ENCODE results near the gene GBP4. TPM values are rescaled to one million over a fixed set of nuclear protein-coding genes. Genes with fewer than 3 reads are reported as not detected.

GBP4 gene
- total RNA-seq, 1 experiment from 2014 or later, result 0.09 TPM

GRCh38 chr1:89195476-89195875, 3.3 kb downstream of the GBP4 start:
- POLR2A ChIA-PET, result no interaction called here

GRCh38 chr1:89191314-89191713, 7.4 kb downstream of the GBP4 start:
- no peak overlapping the region for H3K4me3 Mint-ChIP-seq
- H3K36me3 Mint-ChIP-seq, result no peaks in the 10 kb centered on the region
- H3K27ac Mint-ChIP-seq, result no peak overlapping the region
- no peak for TF ChIP-seq ZNF138 (CRISPR knock-in tag; conservative IDR thresholded peaks at IDR 0.05)
- no peak for TF ChIP-seq ETV6 (CRISPR knock-in tag; IDR thresholded peaks at IDR 0.05)
- TF ChIP-seq, protein P1, sequence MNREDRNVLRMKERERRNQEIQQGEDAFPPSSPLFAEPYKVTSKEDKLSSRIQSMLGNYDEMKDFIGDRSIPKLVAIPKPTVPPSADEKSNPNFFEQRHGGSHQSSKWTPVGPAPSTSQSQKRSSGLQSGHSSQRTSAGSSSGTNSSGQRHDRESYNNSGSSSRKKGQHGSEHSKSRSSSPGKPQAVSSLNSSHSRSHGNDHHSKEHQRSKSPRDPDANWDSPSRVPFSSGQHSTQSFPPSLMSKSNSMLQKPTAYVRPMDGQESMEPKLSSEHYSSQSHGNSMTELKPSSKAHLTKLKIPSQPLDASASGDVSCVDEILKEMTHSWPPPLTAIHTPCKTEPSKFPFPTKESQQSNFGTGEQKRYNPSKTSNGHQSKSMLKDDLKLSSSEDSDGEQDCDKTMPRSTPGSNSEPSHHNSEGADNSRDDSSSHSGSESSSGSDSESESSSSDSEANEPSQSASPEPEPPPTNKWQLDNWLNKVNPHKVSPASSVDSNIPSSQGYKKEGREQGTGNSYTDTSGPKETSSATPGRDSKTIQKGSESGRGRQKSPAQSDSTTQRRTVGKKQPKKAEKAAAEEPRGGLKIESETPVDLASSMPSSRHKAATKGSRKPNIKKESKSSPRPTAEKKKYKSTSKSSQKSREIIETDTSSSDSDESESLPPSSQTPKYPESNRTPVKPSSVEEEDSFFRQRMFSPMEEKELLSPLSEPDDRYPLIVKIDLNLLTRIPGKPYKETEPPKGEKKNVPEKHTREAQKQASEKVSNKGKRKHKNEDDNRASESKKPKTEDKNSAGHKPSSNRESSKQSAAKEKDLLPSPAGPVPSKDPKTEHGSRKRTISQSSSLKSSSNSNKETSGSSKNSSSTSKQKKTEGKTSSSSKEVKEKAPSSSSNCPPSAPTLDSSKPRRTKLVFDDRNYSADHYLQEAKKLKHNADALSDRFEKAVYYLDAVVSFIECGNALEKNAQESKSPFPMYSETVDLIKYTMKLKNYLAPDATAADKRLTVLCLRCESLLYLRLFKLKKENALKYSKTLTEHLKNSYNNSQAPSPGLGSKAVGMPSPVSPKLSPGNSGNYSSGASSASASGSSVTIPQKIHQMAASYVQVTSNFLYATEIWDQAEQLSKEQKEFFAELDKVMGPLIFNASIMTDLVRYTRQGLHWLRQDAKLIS (CRISPR knock-in tag; IDR thresholded peaks at IDR 0.05; ENCODE audit: borderline replicate concordance), result no peak
- no peak for TF ChIP-seq TCF7 (CRISPR knock-in tag; IDR thresholded peaks at IDR 0.05; ENCODE audit: low read depth)
- no peak for TF ChIP-seq RORB (CRISPR knock-in tag; IDR thresholded peaks at IDR 0.05)
- TF ChIP-seq AR (CRISPR knock-in tag; IDR thresholded peaks at IDR 0.05), result no peak
- TF ChIP-seq TEAD4 (CRISPR knock-in tag; IDR thresholded peaks at IDR 0.05), result no peak
- no peak for TF ChIP-seq EMX1 (CRISPR knock-in tag; IDR thresholded peaks at IDR 0.05)
- no peak for TF ChIP-seq JUN (CRISPR knock-in tag; IDR thresholded peaks at IDR 0.05)
- TF ChIP-seq CREB1 (CRISPR knock-in tag; IDR thresholded peaks at IDR 0.05), result no peak
- TF ChIP-seq IRF2 (CRISPR knock-in tag; IDR thresholded peaks at IDR 0.05; ENCODE audit: borderline replicate concordance, low read depth), result no peak
- TF ChIP-seq HMGA2 (CRISPR knock-in tag; IDR thresholded peaks at IDR 0.05), result no peak
- no peaks in the 10 kb centered on the region for H3K4me1 Mint-ChIP-seq
- DNase-seq (ENCODE audit: low spot score), result no peak
- H3K27me3 Mint-ChIP-seq (ENCODE audit: low read depth), result no peaks in the 10 kb centered on the region
- ChIA-PET CTCF (no interaction called here), POLR2A (no interaction called here)
- H3K9me3 Mint-ChIP-seq, result no peaks in the 10 kb centered on the region
- ATAC-seq, result no peak

More at GRCh38 chr1:89195476-89195875, 3.3 kb downstream of the GBP4 start:
- ATAC-seq (no peak), DNase-seq (ENCODE audit: low spot score) (no peak)
- peaks cover 16% of the 10 kb centered on the region for H3K4me1 Mint-ChIP-seq
- H3K36me3 Mint-ChIP-seq, result no peaks in the 10 kb centered on the region
- no peaks in the 10 kb centered on the region for H3K27me3 Mint-ChIP-seq (ENCODE audit: low read depth)
- H3K4me3 Mint-ChIP-seq, result no peak overlapping the region
- no peaks in the 10 kb centered on the region for H3K9me3 Mint-ChIP-seq
- CTCF ChIA-PET, result no interaction called here
- no peak overlapping the region for H3K27ac Mint-ChIP-seq
- TF ChIP-seq OVOL2 (CRISPR knock-in tag; IDR thresholded peaks at IDR 0.05; ENCODE audit: borderline replicate concordance), result no peak
- no peak for TF ChIP-seq ZNF138 (CRISPR knock-in tag; conservative IDR thresholded peaks at IDR 0.05)
- no peak for TF ChIP-seq NR1H2 (CRISPR knock-in tag; IDR thresholded peaks at IDR 0.05)
- TF ChIP-seq STAT6 (CRISPR knock-in tag; conservative IDR thresholded peaks at IDR 0.05; ENCODE audit: low read depth), result no peak
- no peak for TF ChIP-seq CDX4 (CRISPR knock-in tag; IDR thresholded peaks at IDR 0.05; ENCODE audit: borderline replicate concordance)
